OCI-LY7 (cell line): ENCODE results near the gene APOD. TPM values are rescaled to one million over a fixed set of nuclear protein-coding genes. Genes with fewer than 3 reads are reported as not detected.
"Not testable (repeated sequence)": the region's sequence is repeated elsewhere in the genome, so short reads cannot be mapped to it uniquely, and the experiment has no call there.

Experiments
- BruUV-seq: library from RNA; stranded (reverse); fragments of 400-500 nt; replicated peaks from 2 replicates; lab custom pipeline; 2021; lab: Mats Ljungman, UMichigan
- CTCF ChIA-PET: fragments of 300-600 bp; sonication (Branson Sonifier 250); formaldehyde crosslinking; loops from one replicate; lab custom pipeline; 2022; ENCODE audit warnings: antibody characterized with exemption; ENCODE audit not compliant: unreplicated experiment; lab: Charles Lee
- POLR2A ChIA-PET: fragments of 300-600 bp; sonication (Branson Sonifier 250); formaldehyde crosslinking; loops from one replicate; lab custom pipeline; 2022; ENCODE audit warnings: antibody characterized with exemption; lab: Charles Lee
- DNase-seq: peaks from one replicate; pipeline ENCODE4 v3.0.0-alpha.2; 2015; ENCODE audit warnings: low spot score
- H2AFZ ChIP-seq: fragments of 200-600 bp; sonication (generic), shearing (Covaris generic); 2 replicates; pipeline ENCODE4 v1.6.1; 2014; ENCODE audit warnings: mild to moderate bottlenecking, antibody characterized with exemption, low read length, moderate library complexity
- H3K27ac ChIP-seq: fragments of 200-600 bp; sonication (generic); 2 replicates; pipeline ENCODE4 v1.5.1; 2014; ENCODE audit warnings: mixed run types, low read depth, mild to moderate bottlenecking, moderate library complexity, low read length, inconsistent platforms; ENCODE audit not compliant: poor library complexity, severe bottlenecking
- H3K36me3 ChIP-seq: fragments of 200-600 bp; sonication (generic); 2 replicates; pipeline ENCODE4 v1.6.1; 2014; ENCODE audit warnings: mild to moderate bottlenecking, antibody characterized with exemption, low read length, moderate library complexity, mixed read lengths; ENCODE audit not compliant: insufficient read depth
- H3K4me1 ChIP-seq: fragments of 200-600 bp; sonication (generic); 2 replicates; pipeline ENCODE4 v1.5.1; 2014; ENCODE audit warnings: mild to moderate bottlenecking, low read length; ENCODE audit not compliant: insufficient read depth, poor library complexity, severe bottlenecking
- H3K4me2 ChIP-seq: fragments of 200-600 bp; sonication (generic); 2 replicates; pipeline ENCODE4 v1.6.1; 2014; ENCODE audit warnings: mild to moderate bottlenecking, low read length
- H3K4me3 ChIP-seq: fragments of 200-600 bp; sonication (generic); 2 replicates; pipeline ENCODE4 v1.5.1; 2014; ENCODE audit warnings: mild to moderate bottlenecking, low read depth, low read length; ENCODE audit not compliant: poor library complexity, severe bottlenecking
- H3K79me2 ChIP-seq: fragments of 200-600 bp; sonication (generic); 2 replicates; pipeline ENCODE4 v1.6.1; 2016; ENCODE audit warnings: low read depth, mild to moderate bottlenecking, low read length, moderate library complexity, mixed read lengths; ENCODE audit not compliant: insufficient read depth
- H3K9me2 ChIP-seq: fragments of 200-600 bp; sonication (generic); 2 replicates; pipeline ENCODE4 v1.6.1; 2016; ENCODE audit warnings: mild to moderate bottlenecking, low read length, mixed read lengths; ENCODE audit not compliant: insufficient read depth
- H3K9me3 ChIP-seq: fragments of 200-600 bp; sonication (generic); 2 replicates; pipeline ENCODE4 v1.6.1; 2014; ENCODE audit warnings: mild to moderate bottlenecking, mixed run types, low read length, mixed read lengths
- H4K20me1 ChIP-seq: fragments of 200-600 bp; sonication (generic); 2 replicates; pipeline ENCODE4 v1.6.1; 2014; ENCODE audit warnings: mild to moderate bottlenecking, antibody characterized with exemption, low read length, moderate library complexity, mixed read lengths; ENCODE audit not compliant: insufficient read depth
- CTCF ChIP-seq: fragments of 200-600 bp; sonication (generic); conservative IDR thresholded peaks from 2 replicates; pipeline ENCODE4 v1.5.1; 2014; ENCODE audit warnings: mild to moderate bottlenecking, antibody characterized with exemption, low read length, moderate library complexity, mixed read lengths
- EZH2phosphoT487 ChIP-seq: fragments of 200-600 bp; sonication (generic); IDR thresholded peaks from 2 replicates; pipeline ENCODE4 v1.6.1; 2018; ENCODE audit warnings: low read depth, borderline replicate concordance, mild to moderate bottlenecking, mixed run types, antibody characterized with exemption, low read length, moderate library complexity, mixed read lengths
- intact Hi-C: fragments of 100-400 bp; cut with micrococcal nuclease; formaldehyde crosslinking; loops from one replicate; pipeline ENCODE4 v1.10.0; 2022; ENCODE audit not compliant: unreplicated experiment
- total RNA-seq, 2 experiments: library from RNA; depleted of rRNA in 1 of 2; stranded (reverse); fragments of >200 nt in 1 of 2; shearing (Covaris generic) in 1 of 2; gene quantifications; 2 replicates each; pipeline ENCODE4 v1.2.3, GENCODE V29; 2014 to 2022

APOD gene
- total RNA-seq, 2 experiments from 2014 or later, result not detected

- ChIA-PET CTCF (interaction anchor here (0.6 kb wide), 1 partner anchor 46 kb away, joined by 3 read pairs; no protein-coding TSS in a partner anchor), POLR2A (interaction anchor here (0.6 kb wide), 1 partner anchor 172 kb away, joined by 3 read pairs; no protein-coding TSS in a partner anchor)
- H3K36me3 ChIP-seq, H2AFZ ChIP-seq, BruUV-seq, H3K9me3 ChIP-seq, H3K27ac ChIP-seq, H3K9me2 ChIP-seq, H3K79me2 ChIP-seq, H4K20me1 ChIP-seq: not testable (repeated sequence)
- Histone ChIP-seq H3K4me2 (peak overlapping the region; percentile 47), H3K4me3 (peak overlapping the region; percentile 52), H3K4me1 (peaks cover 13% of the 10 kb centered on the region)
- DNase-seq, result peak; percentile 70
- intact Hi-C loops, result loop anchor here (5.0 kb wide), 1 partner anchor 107 kb away; the partner anchor contains the start of gene MUC20
Observed at GRCh38 chr3:195614672-195615504, 31.1 kb upstream of the APOD start.

DNA sequence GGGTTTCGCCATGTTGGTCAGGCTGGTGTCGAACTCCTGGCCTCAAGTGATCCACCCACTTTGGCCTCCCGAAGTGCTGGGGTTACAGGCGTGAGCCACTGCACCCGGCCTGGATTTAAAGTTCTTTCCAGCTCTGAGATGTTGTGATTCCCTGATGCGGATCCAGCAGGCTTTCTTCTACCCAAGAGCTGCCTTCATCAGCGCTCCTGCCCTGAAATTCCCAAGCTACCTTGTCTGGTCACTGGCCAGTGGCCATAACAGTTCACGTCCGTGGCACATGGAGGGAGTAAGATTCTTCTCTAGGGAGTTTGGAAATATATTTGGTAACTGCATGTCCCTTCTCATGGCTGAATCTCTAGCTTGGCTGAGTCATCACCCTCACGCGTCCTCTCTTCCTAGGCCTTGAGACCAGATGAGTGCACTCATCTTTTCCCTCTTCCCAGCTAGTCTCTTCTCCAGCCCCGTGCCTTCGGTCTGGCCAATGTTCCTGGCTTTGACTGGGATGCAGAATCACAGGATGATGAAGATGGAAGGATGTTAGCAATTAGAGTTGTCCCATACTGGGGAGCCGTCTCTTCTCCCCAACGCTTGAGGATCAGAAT lies 29.8 kb upstream of the APOD start:
- Histone ChIP-seq H3K9me3 (peaks cover 7% of the 10 kb centered on the region; the same call in 1 of the 2 replicates), H3K4me3 (no peak overlapping the region), H3K79me2 (no peaks in the 10 kb centered on the region), H4K20me1 (no peaks in the 10 kb centered on the region), H3K27ac (no peak overlapping the region), H3K4me1 (peaks cover 13% of the 10 kb centered on the region), H2AFZ (no peak overlapping the region), H3K9me2 (no peaks in the 10 kb centered on the region), H3K36me3 (no peaks in the 10 kb centered on the region), H3K4me2 (no peak overlapping the region)
- CTCF ChIA-PET, result interaction anchor here (0.7 kb wide), 1 partner anchor 33 kb away, joined by 3 read pairs; no protein-coding TSS in a partner anchor
- no TSS peak for BruUV-seq
- TF ChIP-seq CTCF (no peak), EZH2phosphoT487 (no peak)
- intact Hi-C loops, result loop anchor here (5.0 kb wide), 1 partner anchor 109 kb away; the partner anchor contains the start of gene MUC20
- POLR2A ChIA-PET, result interaction anchor here (0.6 kb wide), 1 partner anchor 263 kb away, joined by 4 read pairs; no protein-coding TSS in a partner anchor
- DNase-seq, result no peak

GRCh38 chr3:195612075-195612800 lies 28.5 kb upstream of the APOD start:
- H3K27ac ChIP-seq, result no peak overlapping the region
- H3K4me3 ChIP-seq, result no peak overlapping the region
- peaks cover 21% of the 10 kb centered on the region for H3K9me3 ChIP-seq
- no peak for DNase-seq
- no peaks in the 10 kb centered on the region for H3K9me2 ChIP-seq
- H3K79me2 ChIP-seq, result no peaks in the 10 kb centered on the region
- ChIA-PET CTCF (no interaction called here), POLR2A (interaction anchor here (0.7 kb wide), 1 partner anchor 9 kb away, joined by 5 read pairs; no protein-coding TSS in a partner anchor)
- no TSS peak for BruUV-seq
- no peaks in the 10 kb centered on the region for H3K36me3 ChIP-seq
- intact Hi-C loops, result loop anchor here (5.0 kb wide), 1 partner anchor 110 kb away; the partner anchor contains the start of gene MUC20
- H3K4me1 ChIP-seq, result peaks cover 13% of the 10 kb centered on the region
- no peak overlapping the region for H2AFZ ChIP-seq
- TF ChIP-seq EZH2phosphoT487 (no peak), CTCF (no peak)
- no peaks in the 10 kb centered on the region for H4K20me1 ChIP-seq
- H3K4me2 ChIP-seq, result no peak overlapping the region
